Measurements from ENCODE around the gene ACVR1C. TPM values are rescaled to one million over a fixed set of nuclear protein-coding genes. Genes with fewer than 3 reads are reported as not detected.

ACVR1C gene
- total and polyA plus RNA-seq, 7 donors = 0.13 to 1.9 (median 1.1) TPM

- Histone ChIP-seq H3K27ac (no peak overlapping the region), H3K4me1 (no peaks in the 10 kb centered on the region), H3K27me3 (ENCODE audit: insufficient read depth in 3 of 3, low read length in 2 of 3) (no peaks in the 10 kb centered on the region), H3K36me3 (ENCODE audit: insufficient read depth in 1 of 2, low read depth in 1 of 2) (no peaks in the 10 kb centered on the region), H3K9me3 (no peaks in the 10 kb centered on the region), H3K4me3 (no peak overlapping the region)
- no peak for TF ChIP-seq CTCF (IDR thresholded peaks at IDR 0.05)
- no peak for DNase-seq
- intact Hi-C loops (cut with DNase I) = no loop called here
- 72 to 81% (median 73%) methylated on average over 4 of the region's 4 CpGs for WGBS, 3 donors
- no peak for ATAC-seq
These were observed 33.1 kb upstream of the ACVR1C start for GRCh38 chr2:157661776-157662175.

GRCh38 chr2:157657858-157658257 is 29.2 kb upstream of the ACVR1C start:
- DNase-seq (no peak), ATAC-seq (no peak)
- H3K27ac ChIP-seq = no peak overlapping the region
- no peaks in the 10 kb centered on the region for H3K9me3 ChIP-seq
- no peaks in the 10 kb centered on the region for H3K4me1 ChIP-seq
- H3K4me3 ChIP-seq = no peak overlapping the region
- intact Hi-C loops (cut with DNase I) = no loop called here
- no peaks in the 10 kb centered on the region for H3K36me3 ChIP-seq (ENCODE audit: insufficient read depth in 1 of 2, low read depth in 1 of 2)
- 56 to 81% (median 62%) methylated on average over 1 of the region's 1 CpG for WGBS, 3 donors
- no peaks in the 10 kb centered on the region for H3K27me3 ChIP-seq (ENCODE audit: insufficient read depth in 3 of 3, low read length in 2 of 3)
- no peak for TF ChIP-seq CTCF (IDR thresholded peaks at IDR 0.05)

- Histone ChIP-seq H3K27ac (no peak overlapping the region), H3K9me3 (no peaks in the 10 kb centered on the region), H3K4me1 (no peaks in the 10 kb centered on the region), H3K4me3 (no peak overlapping the region), H3K27me3 (ENCODE audit: insufficient read depth in 3 of 3, low read length in 2 of 3) (no peaks in the 10 kb centered on the region), H3K36me3 (ENCODE audit: insufficient read depth in 1 of 2, low read depth in 1 of 2) (no peaks in the 10 kb centered on the region)
- 79 to 84% (median 83%) methylated on average over 4 of the region's 4 CpGs for WGBS, 3 donors
- no peak for ATAC-seq
- intact Hi-C loops (cut with DNase I) = no loop called here
- DNase-seq = no peak
- no peak for TF ChIP-seq CTCF (IDR thresholded peaks at IDR 0.05)
These were observed 28.4 kb upstream of the ACVR1C start for GRCh38 chr2:157657101-157657500.

- TF ChIP-seq CTCF (IDR thresholded peaks at IDR 0.05) = no peak
- DNase-seq (no peak), ATAC-seq (no peak)
- no peak overlapping the region for H3K4me3 ChIP-seq
- intact Hi-C loops (cut with DNase I) = no loop called here
- H3K36me3 ChIP-seq (ENCODE audit: insufficient read depth in 1 of 2, low read depth in 1 of 2) = no peaks in the 10 kb centered on the region
- H3K27ac ChIP-seq = no peak overlapping the region
- no peaks in the 10 kb centered on the region for H3K9me3 ChIP-seq
- H3K27me3 ChIP-seq (ENCODE audit: insufficient read depth in 3 of 3, low read length in 2 of 3) = no peaks in the 10 kb centered on the region
- H3K4me1 ChIP-seq = no peaks in the 10 kb centered on the region
These were observed 16.1 kb upstream of the ACVR1C start for GRCh38 chr2:157644776-157645175.

GRCh38 chr2:157631861-157632260 is 3.2 kb upstream of the ACVR1C start:
- no peak for DNase-seq
- Histone ChIP-seq H3K4me1 (no peaks in the 10 kb centered on the region), H3K36me3 (ENCODE audit: insufficient read depth in 1 of 2, low read depth in 1 of 2) (no peaks in the 10 kb centered on the region), H3K9me3 (no peaks in the 10 kb centered on the region), H3K27me3 (ENCODE audit: insufficient read depth in 3 of 3, low read length in 2 of 3) (no peaks in the 10 kb centered on the region), H3K27ac (no peak overlapping the region), H3K4me3 (no peak overlapping the region)
- intact Hi-C loops (cut with DNase I) = no loop called here
- no peak for ATAC-seq
- WGBS, 3 donors = 78 to 85% (median 80%) methylated on average over 2 of the region's 2 CpGs
- TF ChIP-seq CTCF (IDR thresholded peaks at IDR 0.05) = no peak
